ENCODE measurements around the gene GIPC1. TPM values are rescaled to one million over a fixed set of nuclear protein-coding genes. Genes with fewer than 3 reads are reported as not detected.
A peak's percentile ranks its signal among the peaks of the same experiment; 100 is the strongest.

The GIPC1 gene
- total and polyA plus RNA-seq, 9 of the 15 experiments (the other 6 are each of a cell fraction or from before 2014, with no cell fraction given), result 0.49 to 54.7 (median 24.8) TPM

GRCh38 chr19:14439014-14439413, 56.9 kb downstream of the GIPC1 start:
- POLR2A ChIA-PET, result interaction anchor here (0.9 to 1.0 kb wide), 2 partner anchors 11 to 19 kb away, joined by 3 to 5 read pairs; no protein-coding TSS in a partner anchor
- CTCF ChIA-PET (ENCODE audit: low intra/inter-chr PET ratio), result no interaction called here
- FAIRE-seq, result no peak

More at GRCh38 chr19:14439014-14439413, 56.9 kb downstream of the GIPC1 start:
- H3K4me2 ChIP-seq (ENCODE audit: insufficient read depth, low read length), result peak overlapping the region; percentile 29
- H3K9me3 ChIP-seq (replicated peaks; ENCODE audit: control insufficient read depth, insufficient read depth, low read depth, low read length), result no peaks in the 10 kb centered on the region; the same call in 1 of the 2 replicates
- H3K9me1 ChIP-seq (ENCODE audit: control insufficient read depth, insufficient read depth, low read length), result no peaks in the 10 kb centered on the region
- TF ChIP-seq HNRNPUL1 (IDR thresholded peaks at IDR 0.05; ENCODE audit: low read length), result no peak
- TF ChIP-seq VEZF1 (CRISPR knock-in tag; IDR thresholded peaks at IDR 0.05), result no peak
- TF ChIP-seq ZBTB33 (CRISPR knock-in tag; IDR thresholded peaks at IDR 0.05), result no peak
- no peak for TF ChIP-seq EP400 (IDR thresholded peaks at IDR 0.05)
- TF ChIP-seq SFPQ (IDR thresholded peaks at IDR 0.05; ENCODE audit: low read depth, low read length), result no peak
- TF ChIP-seq ZBED1 (IDR thresholded peaks at IDR 0.05), result no peak
- TF ChIP-seq POLR2G (IDR thresholded peaks at IDR 0.05; ENCODE audit: low read depth, low read length), result peak; percentile 20; the same call in 1 of the 2 replicates
- TF ChIP-seq CEBPB (tag; IDR thresholded peaks at IDR 0.05), result no peak
- TF ChIP-seq JUND (IDR thresholded peaks at IDR 0.05; ENCODE audit: borderline replicate concordance, low read depth, low read length), result no peak
- TF ChIP-seq JUND (tag; IDR thresholded peaks at IDR 0.05; ENCODE audit: borderline replicate concordance, low read depth, low read length), result no peak
- no peak for TF ChIP-seq SOX6 (IDR thresholded peaks at IDR 0.05)
- TF ChIP-seq RBFOX2 (IDR thresholded peaks at IDR 0.05; ENCODE audit: low read depth, low read length), result 0 out of 2 replicates have a peak, but pooled peaks have one; percentile 1
- TF ChIP-seq TRIM28 (IDR thresholded peaks at IDR 0.05), result no peak
- intact Hi-C loops (cut with micrococcal nuclease) (loop anchor here (10.0 kb wide), 1 partner anchor 116 kb away; no protein-coding TSS in a partner anchor), in situ Hi-C loops (cut with MboI) (no loop called here)
- ATAC-seq, result no peak
- no peak for DNase-seq (ENCODE audit: extremely low read depth in 1 of 4, low spot score in 3 of 4)
- peaks cover 50% of the 10 kb centered on the region for H3K36me3 ChIP-seq (ENCODE audit: control insufficient read depth, insufficient read depth, low read length)
- peak overlapping the region in 1 of 2 experiments; percentile 82; a peak in 2 of 4 replicates for H3K9ac ChIP-seq (ENCODE audit: insufficient read depth in 1 of 2, low read depth in 2 of 2, low read length in 2 of 2)
- WGBS (ENCODE audit: insufficient coverage, low coverage, missing lambda C conversion rate), result 65% methylated on average over 8 of the region's 9 CpGs
- H3K27ac ChIP-seq (ENCODE audit: extremely low read depth, low read depth, low read length), result peak overlapping the region; percentile 47; the same call in 1 of the 3 replicates
- peaks cover 3% of the 10 kb centered on the region; the same call in 1 of the 2 replicates for H4K20me1 ChIP-seq (replicated peaks; ENCODE audit: control insufficient read depth, insufficient read depth, low read length)
- H3K4me1 ChIP-seq (replicated peaks in 1 of 2; ENCODE audit: control insufficient read depth in 2 of 2, insufficient read depth in 2 of 2, low read length in 2 of 2), result peaks cover 26 to 49% of the 10 kb centered on the region in 2 experiments
- H2AFZ ChIP-seq (ENCODE audit: low read depth, low read length), result no peak overlapping the region
- BruUV-seq (replicated peaks), result no TSS peak
- H3K27me3 ChIP-seq (ENCODE audit: control insufficient read depth in 2 of 2, insufficient read depth in 2 of 2, low read length in 2 of 2), result no peaks in the 10 kb centered on the region
- H3K79me2 ChIP-seq (ENCODE audit: control insufficient read depth, insufficient read depth, low read length), result peaks cover 69% of the 10 kb centered on the region
- H3K4me3 ChIP-seq, result no peak overlapping the region

Measured in K562 (cell line).